ENCODE results near the gene MEIS2.

DNA sequence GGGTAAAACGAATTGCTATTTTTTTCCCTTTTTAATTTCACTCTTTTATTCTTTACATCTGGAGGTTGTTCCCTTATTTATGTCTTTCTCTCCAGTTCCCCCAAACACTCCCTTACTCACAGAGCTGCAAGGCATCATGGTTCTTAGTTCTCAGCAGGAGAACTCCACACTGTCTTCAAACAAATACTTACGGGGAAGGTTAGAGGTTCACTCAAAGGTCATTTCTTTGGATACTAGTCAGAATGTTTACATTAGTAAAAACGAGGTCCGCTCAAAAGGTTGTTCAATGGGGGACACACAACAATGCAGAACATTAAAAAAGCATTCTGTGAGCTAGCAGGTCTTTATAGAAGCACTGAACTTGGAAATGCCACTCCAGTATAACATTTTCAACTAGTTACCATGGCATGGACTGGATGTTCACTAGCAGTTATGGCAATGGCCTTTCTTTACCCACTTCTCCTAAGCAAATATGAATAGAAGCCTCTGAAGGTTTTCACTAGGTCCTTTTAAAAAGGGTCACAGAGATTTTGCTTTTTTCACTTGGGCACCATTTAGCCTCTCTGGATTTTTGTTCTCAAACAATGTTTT lies 201.7 kb downstream of the MEIS2 start:
- TF ChIP-seq POLR2A (IDR thresholded peaks at IDR 0.05; ENCODE audit: low read length) = no peak
- TF ChIP-seq GATA1 (IDR thresholded peaks at IDR 0.05; ENCODE audit: low read depth, low read length) = no peak
